Measurements from ENCODE around the gene SLC41A1. TPM values are rescaled to one million over a fixed set of nuclear protein-coding genes. Genes with fewer than 3 reads are reported as not detected.

SLC41A1 gene
- total and polyA plus RNA-seq, 9 donors, result 15.0 to 32.8 (median 28.7) TPM

- H3K9me3 ChIP-seq (replicated peaks; ENCODE audit: control insufficient read depth, low read depth, low read length), result no peaks in the 10 kb centered on the region
- H3K36me3 ChIP-seq (ENCODE audit: control insufficient read depth, insufficient read depth, low read length), result no peaks in the 10 kb centered on the region
- no peaks in the 10 kb centered on the region for H3K27me3 ChIP-seq (ENCODE audit: control insufficient read depth, insufficient read depth, low read length)
- no peaks in the 10 kb centered on the region for H3K4me1 ChIP-seq (ENCODE audit: control insufficient read depth, insufficient read depth, low read length)
- DNase-seq, result no peak
- no CpG with 5 or more reads among the region's 2 CpGs for WGBS (ENCODE audit: insufficient coverage)
- H3K4me3 ChIP-seq (ENCODE audit: low read length), result no peak overlapping the region
- H3K27ac ChIP-seq (ENCODE audit: low read length), result no peak overlapping the region
These were observed 48.4 kb downstream of the SLC41A1 start for GRCh38 chr1:205764578-205764977.

- Histone ChIP-seq H3K27me3 (ENCODE audit: control insufficient read depth, insufficient read depth, low read length) (no peaks in the 10 kb centered on the region), H3K36me3 (ENCODE audit: control insufficient read depth, insufficient read depth, low read length) (no peaks in the 10 kb centered on the region), H3K9me3 (replicated peaks; ENCODE audit: control insufficient read depth, low read depth, low read length) (no peaks in the 10 kb centered on the region), H3K4me1 (ENCODE audit: control insufficient read depth, insufficient read depth, low read length) (no peaks in the 10 kb centered on the region), H3K27ac (ENCODE audit: low read length) (no peak overlapping the region), H3K4me3 (ENCODE audit: low read length) (no peak overlapping the region)
- DNase-seq, result no peak
These were observed 49.0 kb downstream of the SLC41A1 start for GRCh38 chr1:205763980-205764379.

- no peak overlapping the region for H3K27ac ChIP-seq (ENCODE audit: low read length)
- no peaks in the 10 kb centered on the region for H3K9me3 ChIP-seq (replicated peaks; ENCODE audit: control insufficient read depth, low read depth, low read length)
- no peak for DNase-seq
- no peak overlapping the region for H3K4me3 ChIP-seq (ENCODE audit: low read length)
- H3K36me3 ChIP-seq (ENCODE audit: control insufficient read depth, insufficient read depth, low read length), result no peaks in the 10 kb centered on the region
- H3K4me1 ChIP-seq (ENCODE audit: control insufficient read depth, insufficient read depth, low read length), result no peaks in the 10 kb centered on the region
- H3K27me3 ChIP-seq (ENCODE audit: control insufficient read depth, insufficient read depth, low read length), result no peaks in the 10 kb centered on the region
- WGBS (ENCODE audit: insufficient coverage), result no CpG with 5 or more reads among the region's 3 CpGs
These were observed 52.4 kb downstream of the SLC41A1 start for GRCh38 chr1:205760606-205761005.

- no peaks in the 10 kb centered on the region for H3K36me3 ChIP-seq (ENCODE audit: control insufficient read depth, insufficient read depth, low read length)
- H3K4me3 ChIP-seq (ENCODE audit: low read length), result no peak overlapping the region
- H3K27ac ChIP-seq (ENCODE audit: low read length), result no peak overlapping the region
- DNase-seq, result no peak
- no peaks in the 10 kb centered on the region for H3K4me1 ChIP-seq (ENCODE audit: control insufficient read depth, insufficient read depth, low read length)
- no CpG with 5 or more reads among the region's 3 CpGs for WGBS (ENCODE audit: insufficient coverage)
- H3K9me3 ChIP-seq (replicated peaks; ENCODE audit: control insufficient read depth, low read depth, low read length), result no peaks in the 10 kb centered on the region
- H3K27me3 ChIP-seq (ENCODE audit: control insufficient read depth, insufficient read depth, low read length), result peaks cover 4% of the 10 kb centered on the region
These were observed 56.4 kb downstream of the SLC41A1 start for GRCh38 chr1:205756552-205756951.

- Histone ChIP-seq H3K27ac (ENCODE audit: low read length) (no peak overlapping the region), H3K27me3 (ENCODE audit: control insufficient read depth, insufficient read depth, low read length) (peaks cover 4% of the 10 kb centered on the region), H3K36me3 (ENCODE audit: control insufficient read depth, insufficient read depth, low read length) (no peaks in the 10 kb centered on the region), H3K9me3 (replicated peaks; ENCODE audit: control insufficient read depth, low read depth, low read length) (no peaks in the 10 kb centered on the region), H3K4me1 (ENCODE audit: control insufficient read depth, insufficient read depth, low read length) (peaks cover 3% of the 10 kb centered on the region), H3K4me3 (ENCODE audit: low read length) (no peak overlapping the region)
- WGBS (ENCODE audit: insufficient coverage), result 80% methylated on average over 1 of the region's 5 CpGs
- DNase-seq, result no peak
These were observed 58.1 kb downstream of the SLC41A1 start for GRCh38 chr1:205754857-205755256.

- H3K36me3 ChIP-seq (ENCODE audit: control insufficient read depth, insufficient read depth, low read length), result peaks cover 2% of the 10 kb centered on the region
- no peak for DNase-seq
- H3K4me3 ChIP-seq (ENCODE audit: low read length), result no peak overlapping the region
These were observed 61.9 kb downstream of the SLC41A1 start for GRCh38 chr1:205751036-205751651.

GRCh38 chr1:205750138-205751035, 62.6 kb downstream of the SLC41A1 start, which contains the start of gene NUCKS1:
Gene NUCKS1 (minus strand): TSS chr1:205750182. CDS start chr1:205749973, 209 bp downstream.
- 0% methylated on average over 17 of the region's 27 CpGs for WGBS (ENCODE audit: insufficient coverage)
- H3K27ac ChIP-seq (ENCODE audit: low read length), result peak within 1 kb of the TSS; percentile 99
- peaks cover 2% of the 10 kb centered on the region for H3K36me3 ChIP-seq (ENCODE audit: control insufficient read depth, insufficient read depth, low read length)
- DNase-seq, result peak; percentile 100
- peaks cover 8% of the 10 kb centered on the region for H3K4me1 ChIP-seq (ENCODE audit: control insufficient read depth, insufficient read depth, low read length)
- peak within 1 kb of the TSS; percentile 81 for H3K4me3 ChIP-seq (ENCODE audit: low read length)
- H3K27me3 ChIP-seq (ENCODE audit: control insufficient read depth, insufficient read depth, low read length), result peaks cover 3% of the 10 kb centered on the region
- no peaks in the 10 kb centered on the region for H3K9me3 ChIP-seq (replicated peaks; ENCODE audit: control insufficient read depth, low read depth, low read length)

More at GRCh38 chr1:205751036-205751651, 61.9 kb downstream of the SLC41A1 start:
- H3K9me3 ChIP-seq (replicated peaks; ENCODE audit: control insufficient read depth, low read depth, low read length), result no peaks in the 10 kb centered on the region
- 96% methylated on average over 5 of the region's 13 CpGs for WGBS (ENCODE audit: insufficient coverage)
- peaks cover 4% of the 10 kb centered on the region for H3K27me3 ChIP-seq (ENCODE audit: control insufficient read depth, insufficient read depth, low read length)
- no peak overlapping the region for H3K27ac ChIP-seq (ENCODE audit: low read length)
- H3K4me1 ChIP-seq (ENCODE audit: control insufficient read depth, insufficient read depth, low read length), result peaks cover 8% of the 10 kb centered on the region

GRCh38 chr1:205749234-205750137, 63.5 kb downstream of the SLC41A1 start:
- under 1% methylated on average over 38 of the region's 81 CpGs for WGBS (ENCODE audit: insufficient coverage)
- H3K36me3 ChIP-seq (ENCODE audit: control insufficient read depth, insufficient read depth, low read length), result peaks cover 2% of the 10 kb centered on the region
- DNase-seq, result peak; percentile 98

GRCh38 chr1:205748403-205749233, 64.4 kb downstream of the SLC41A1 start:
- peak overlapping the region; percentile 81 for H3K4me3 ChIP-seq (ENCODE audit: low read length)
- H3K9me3 ChIP-seq (replicated peaks; ENCODE audit: control insufficient read depth, low read depth, low read length), result no peaks in the 10 kb centered on the region
- WGBS (ENCODE audit: insufficient coverage), result 1% methylated on average over 14 of the region's 25 CpGs
- peak overlapping the region; percentile 99 for H3K27ac ChIP-seq (ENCODE audit: low read length)
- no peaks in the 10 kb centered on the region for H3K27me3 ChIP-seq (ENCODE audit: control insufficient read depth, insufficient read depth, low read length)
- H3K36me3 ChIP-seq (ENCODE audit: control insufficient read depth, insufficient read depth, low read length), result peaks cover 2% of the 10 kb centered on the region
- peaks cover 8% of the 10 kb centered on the region for H3K4me1 ChIP-seq (ENCODE audit: control insufficient read depth, insufficient read depth, low read length)
- peak; percentile 79 for DNase-seq

More at GRCh38 chr1:205749234-205750137, 63.5 kb downstream of the SLC41A1 start:
- Histone ChIP-seq H3K4me3 (ENCODE audit: low read length) (peak overlapping the region; percentile 81), H3K4me1 (ENCODE audit: control insufficient read depth, insufficient read depth, low read length) (peaks cover 8% of the 10 kb centered on the region), H3K9me3 (replicated peaks; ENCODE audit: control insufficient read depth, low read depth, low read length) (no peaks in the 10 kb centered on the region), H3K27ac (ENCODE audit: low read length) (peak overlapping the region; percentile 99), H3K27me3 (ENCODE audit: control insufficient read depth, insufficient read depth, low read length) (no peaks in the 10 kb centered on the region)

Measured in muscle of leg (tissue), 11 donors.